ENCODE results near the gene CD7. TPM values are rescaled to one million over a fixed set of nuclear protein-coding genes. Genes with fewer than 3 reads are reported as not detected.

The CD7 gene
- total and polyA plus RNA-seq, 9 of the 15 experiments (the other 6 are each of a cell fraction or from before 2014, with no cell fraction given): 0.21 to 0.35 TPM; not detected in 7

- TF ChIP-seq DEAF1 (CRISPR knock-in tag; IDR thresholded peaks at IDR 0.05) (peak; percentile 82), SRSF3 (IDR thresholded peaks at IDR 0.05; ENCODE audit: insufficient read depth, low read length) (no peak), ZSCAN32 (CRISPR knock-in tag; IDR thresholded peaks at IDR 0.05) (no peak), TCF3 (CRISPR knock-in tag; IDR thresholded peaks at IDR 0.05) (no peak), ATF7 (IDR thresholded peaks at IDR 0.05) (0 out of 2 replicates have a peak, but pooled peaks have one; percentile 27), ELK1 (CRISPR knock-in tag; IDR thresholded peaks at IDR 0.05) (no peak), ZNF717 (CRISPR knock-in tag; IDR thresholded peaks at IDR 0.05) (no peak), CTCFL (IDR thresholded peaks at IDR 0.05; ENCODE audit: borderline replicate concordance, insufficient read depth, low read depth, low read length, poor library complexity, severe bottlenecking) (peak; percentile 93), ZNF764 (CRISPR knock-in tag; IDR thresholded peaks at IDR 0.05; ENCODE audit: low read depth) (no peak), ZBTB26 (CRISPR knock-in tag; IDR thresholded peaks at IDR 0.05) (no peak), SUPT5H (IDR thresholded peaks at IDR 0.05) (no peak), ARID4B (CRISPR knock-in tag; IDR thresholded peaks at IDR 0.05) (no peak), ARNT (IDR thresholded peaks at IDR 0.05) (no peak), RAD21 (CRISPR knock-in tag; conservative IDR thresholded peaks at IDR 0.05 in 1 of 2, IDR thresholded peaks at IDR 0.05 in 1 of 2) (peak; percentile 88 to 92), SP1 (CRISPR knock-in tag; IDR thresholded peaks at IDR 0.05) (peak; percentile 57), DNMT1 (IDR thresholded peaks at IDR 0.05) (no peak)
Observed at GRCh38 chr17:82320956-82321927, 3.8 kb upstream of the CD7 start (continued).

Measured in K562 (cell line).